GM12801 (cell line): ENCODE data around the gene INTS1.

Experiments
- TF ChIP-seq, protein P1 (sequence below): IDR thresholded peaks from one replicate; pipeline ENCODE4 v1.5.1; 2011; ENCODE audit warnings: control low read depth; ENCODE audit not compliant: insufficient read length; ENCODE audit errors: extremely low read depth

The INTS1 gene

DNA sequence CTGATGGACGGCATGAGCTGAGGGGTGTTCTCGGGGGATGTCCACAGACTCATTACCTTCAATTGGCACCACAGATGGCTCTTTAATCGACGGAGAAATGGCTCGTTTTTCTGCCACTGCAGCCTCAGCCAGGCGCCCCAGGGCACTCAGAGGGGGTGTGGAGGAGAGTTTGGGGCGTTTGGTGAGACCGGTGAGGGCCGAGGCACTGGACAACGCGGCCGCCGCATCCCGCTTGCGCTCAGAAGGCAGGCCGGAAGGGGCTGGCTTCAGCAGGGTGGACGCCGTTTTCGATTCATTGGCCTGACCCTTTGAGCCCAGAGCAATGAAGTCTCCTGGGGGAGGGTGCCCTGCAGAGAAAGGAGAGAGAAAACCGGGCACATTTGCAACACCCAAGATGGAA, 1.3 kb downstream of the INTS1 start:
- TF ChIP-seq, protein P1, sequence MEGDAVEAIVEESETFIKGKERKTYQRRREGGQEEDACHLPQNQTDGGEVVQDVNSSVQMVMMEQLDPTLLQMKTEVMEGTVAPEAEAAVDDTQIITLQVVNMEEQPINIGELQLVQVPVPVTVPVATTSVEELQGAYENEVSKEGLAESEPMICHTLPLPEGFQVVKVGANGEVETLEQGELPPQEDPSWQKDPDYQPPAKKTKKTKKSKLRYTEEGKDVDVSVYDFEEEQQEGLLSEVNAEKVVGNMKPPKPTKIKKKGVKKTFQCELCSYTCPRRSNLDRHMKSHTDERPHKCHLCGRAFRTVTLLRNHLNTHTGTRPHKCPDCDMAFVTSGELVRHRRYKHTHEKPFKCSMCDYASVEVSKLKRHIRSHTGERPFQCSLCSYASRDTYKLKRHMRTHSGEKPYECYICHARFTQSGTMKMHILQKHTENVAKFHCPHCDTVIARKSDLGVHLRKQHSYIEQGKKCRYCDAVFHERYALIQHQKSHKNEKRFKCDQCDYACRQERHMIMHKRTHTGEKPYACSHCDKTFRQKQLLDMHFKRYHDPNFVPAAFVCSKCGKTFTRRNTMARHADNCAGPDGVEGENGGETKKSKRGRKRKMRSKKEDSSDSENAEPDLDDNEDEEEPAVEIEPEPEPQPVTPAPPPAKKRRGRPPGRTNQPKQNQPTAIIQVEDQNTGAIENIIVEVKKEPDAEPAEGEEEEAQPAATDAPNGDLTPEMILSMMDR = no peak

DNA sequence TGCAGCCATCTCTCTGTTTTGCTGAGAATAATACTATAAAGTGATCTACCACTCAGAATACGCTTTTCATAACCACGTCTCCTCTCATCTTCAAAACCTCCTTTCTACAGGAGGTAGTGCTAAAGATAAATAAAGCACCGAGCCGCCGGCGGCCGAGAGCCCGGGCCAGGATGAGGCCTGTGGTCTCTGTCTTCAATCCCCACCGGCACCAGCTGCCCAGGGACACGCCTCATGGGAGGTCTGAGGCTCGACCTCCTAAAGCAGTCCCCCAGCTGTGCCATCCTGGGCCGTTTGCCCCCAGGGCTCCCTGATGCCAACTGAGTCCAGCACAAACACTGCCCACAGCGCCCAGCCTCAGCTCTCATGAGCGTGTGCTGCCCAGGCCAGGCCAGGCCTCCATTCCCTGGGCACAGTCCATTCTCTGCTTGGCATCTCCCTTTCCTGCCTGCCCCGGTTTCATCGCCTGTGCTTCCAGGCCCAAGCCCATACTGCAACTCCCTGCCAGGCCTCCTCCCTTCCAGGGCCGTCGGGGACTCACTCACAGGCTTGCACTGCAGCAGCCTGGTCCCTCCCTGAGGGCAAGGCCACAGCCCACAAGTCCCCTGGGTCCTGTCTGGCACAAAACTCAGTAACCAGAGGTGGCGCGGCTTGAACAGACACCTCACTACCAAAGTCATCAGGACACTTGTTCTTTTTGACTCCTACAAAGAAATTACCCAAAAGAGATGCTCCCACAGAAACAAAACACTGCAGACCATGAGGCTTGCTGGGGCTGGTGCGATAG, 2.5 kb downstream of the INTS1 start:
- TF ChIP-seq, protein P1 = no peak

DNA sequence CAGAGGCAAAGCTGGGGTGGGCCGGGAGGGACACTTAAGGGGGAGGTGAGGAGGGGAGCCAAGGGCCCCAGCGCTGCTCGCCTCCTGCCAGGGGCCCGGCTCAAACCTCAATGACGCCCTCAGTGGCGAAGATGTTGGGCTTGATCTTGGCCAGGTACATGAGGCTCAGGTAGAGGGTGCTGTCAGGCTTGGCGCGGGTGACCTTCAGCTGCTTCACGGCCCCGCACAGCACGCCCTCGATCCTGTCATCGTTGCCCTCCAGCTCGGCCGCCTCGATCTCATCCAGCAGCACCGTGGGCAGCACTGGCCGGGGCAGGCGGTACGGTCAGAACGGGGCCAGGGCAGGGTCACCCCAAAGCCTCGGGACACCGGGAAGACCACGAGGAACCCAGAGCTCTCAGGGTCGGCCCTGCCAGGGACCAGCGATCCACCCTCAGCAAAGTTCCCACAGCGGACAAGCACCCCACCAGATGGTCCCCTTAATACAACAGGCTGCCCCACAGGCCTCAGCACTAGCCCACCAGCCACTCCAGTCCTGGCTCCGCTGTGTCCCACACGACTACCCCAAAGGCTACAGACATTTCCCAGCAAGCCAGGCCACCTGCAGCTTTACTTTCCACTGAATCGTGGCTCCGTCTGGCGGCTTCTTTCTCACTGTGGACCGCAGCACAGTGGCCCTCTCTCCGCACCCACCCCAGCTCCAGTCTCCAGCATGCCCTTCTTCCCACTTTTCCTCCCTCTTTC, 4.0 kb downstream of the INTS1 start:
- TF ChIP-seq, protein P1 = no peak

DNA sequence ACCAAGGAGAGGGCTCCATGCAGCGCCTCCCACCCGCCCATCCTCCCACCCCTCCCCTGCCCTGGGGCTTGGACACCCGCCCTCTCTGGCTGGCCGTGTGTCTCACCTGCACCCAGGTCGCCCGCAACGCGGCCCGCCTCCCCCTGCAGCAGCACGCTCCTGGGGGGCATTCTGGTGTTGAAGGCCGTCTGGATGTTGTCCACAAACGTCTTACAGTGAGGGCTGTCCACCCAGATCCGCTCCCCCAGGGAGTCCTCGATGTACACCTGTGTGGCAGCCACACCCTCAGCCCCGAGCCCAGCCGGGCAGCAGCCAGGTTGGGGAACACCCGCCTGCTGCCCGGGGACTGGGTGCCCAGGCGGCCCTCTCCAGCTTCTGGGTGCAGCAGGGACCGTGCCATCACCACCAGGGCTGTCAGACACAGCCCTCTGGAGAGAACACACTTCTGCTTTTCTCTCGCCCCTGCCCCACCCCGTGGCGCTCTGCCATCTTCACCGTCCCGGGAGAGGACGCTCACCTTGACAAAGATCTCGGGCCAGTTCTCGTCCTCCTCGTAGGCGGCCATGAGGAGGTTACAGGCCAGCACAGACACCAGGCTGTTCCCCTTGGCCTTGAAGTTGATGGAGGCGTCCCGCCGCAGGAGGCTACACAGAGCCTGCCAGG, 4.7 kb downstream of the INTS1 start:
- TF ChIP-seq, protein P1 = no peak

DNA sequence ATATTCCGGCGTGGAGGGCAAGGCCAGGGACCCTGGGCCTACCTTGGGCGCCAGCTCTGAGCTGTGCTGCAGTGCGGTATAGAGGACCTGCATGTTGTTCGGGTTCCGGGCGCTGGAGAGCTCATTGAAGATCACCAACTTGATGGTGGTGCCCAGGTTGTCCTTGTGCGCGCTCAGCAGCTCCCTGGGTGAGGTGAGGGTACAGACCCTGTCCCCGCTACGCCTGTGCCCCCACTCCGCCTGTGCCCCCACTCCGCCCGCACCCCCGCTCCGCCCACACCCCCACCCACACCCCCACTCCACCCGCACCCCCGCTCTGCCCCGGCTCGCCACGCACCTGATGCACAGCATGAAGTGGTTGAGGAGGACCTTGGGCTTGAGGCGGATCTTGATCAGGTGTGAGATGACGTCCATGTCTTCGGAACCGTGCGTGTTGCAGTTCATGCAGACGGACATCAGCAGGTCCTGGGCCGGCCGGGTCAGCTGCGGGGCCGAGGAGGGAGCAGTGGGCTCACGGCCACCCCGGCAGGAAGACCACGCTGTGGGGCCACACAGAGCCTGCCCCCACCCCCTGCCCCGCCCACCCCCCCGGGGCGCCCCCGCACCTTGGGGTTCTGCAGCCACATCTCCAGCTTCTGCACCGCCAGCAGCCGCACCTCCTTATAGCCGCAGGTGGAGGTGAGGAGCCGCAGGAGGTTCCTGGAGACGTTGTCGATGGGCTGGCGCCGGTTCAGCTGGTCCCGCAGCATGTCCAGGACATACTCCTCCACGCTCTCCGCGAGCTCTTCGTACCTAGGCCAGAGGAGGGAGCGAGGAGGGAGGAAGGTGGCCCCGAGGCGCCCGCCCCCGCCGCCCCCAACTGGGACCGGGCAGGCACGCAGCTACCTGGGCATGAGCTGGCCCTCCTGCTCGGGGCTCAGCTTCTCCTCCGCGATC, 5.6 kb downstream of the INTS1 start:
- TF ChIP-seq, protein P1 = no peak

DNA sequence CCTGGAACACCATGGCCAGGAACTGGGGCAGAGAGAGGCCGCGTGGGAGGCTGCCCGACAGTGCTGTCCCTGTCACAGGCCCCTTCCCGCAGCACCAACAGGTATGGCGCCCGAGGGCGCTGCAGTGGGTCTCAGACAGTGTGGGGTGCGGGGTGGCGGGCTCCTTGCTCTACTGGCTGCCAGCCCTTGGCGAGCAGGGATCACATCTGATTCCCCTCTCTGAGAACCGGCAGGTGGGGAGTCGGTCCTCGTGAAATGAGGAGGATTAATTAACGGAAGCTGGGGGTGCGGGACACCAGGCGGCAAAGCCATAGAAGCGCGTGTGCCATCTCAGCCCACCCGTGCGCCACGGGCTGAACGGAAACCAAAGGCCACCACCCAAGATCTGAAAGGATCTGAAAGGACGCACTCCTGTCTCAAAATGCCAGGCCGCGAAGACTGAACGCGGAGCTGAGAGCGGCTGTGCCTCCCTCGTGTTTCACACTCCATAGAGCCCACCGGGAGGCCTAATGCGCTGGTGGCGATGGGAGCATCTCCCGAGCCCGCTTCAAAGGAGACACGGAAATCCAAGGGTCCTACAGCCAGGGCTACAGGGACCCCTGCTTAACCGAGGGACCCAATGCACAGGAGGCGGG, 6.8 kb downstream of the INTS1 start:
- TF ChIP-seq, protein P1 = no peak
